PC-3 (cell line): ENCODE results near the gene HIP1R. TPM values are rescaled to one million over a fixed set of nuclear protein-coding genes. Genes with fewer than 3 reads are reported as not detected.

Experiments
- ATAC-seq: fragments of 200-7000 bp; cut with Tn5 transposase; 2 replicates; pipeline ENCODE4 v1.9.1; 2020; ENCODE audit warnings: mild to moderate bottlenecking, moderate library complexity
- BruUV-seq: library from RNA; stranded (reverse); fragments of 400-500 nt; replicated peaks from 2 replicates; lab custom pipeline; 2021; lab: Mats Ljungman, UMichigan
- CTCF ChIA-PET: fragments of 300-600 bp; sonication (Branson Sonifier 250); formaldehyde crosslinking; loops from one replicate; lab custom pipeline; 2022; ENCODE audit warnings: antibody characterized with exemption; lab: Charles Lee
- POLR2A ChIA-PET: fragments of 300-600 bp; sonication (Branson Sonifier 250); formaldehyde crosslinking; loops from one replicate; lab custom pipeline; 2022; ENCODE audit warnings: antibody characterized with exemption; ENCODE audit not compliant: unreplicated experiment; lab: Charles Lee
- DNase-seq: peaks from one replicate; pipeline ENCODE4 v3.0.0-alpha.2; 2015
- H2AFZ ChIP-seq: fragments of 300-600 bp; sonication (generic); 2 replicates; pipeline ENCODE4 v1.6.0; 2016; ENCODE audit warnings: antibody characterized with exemption, low read length
- H3F3A ChIP-seq: fragments of 300-600 bp; sonication (generic); one replicate; pipeline ENCODE4 v1.6.0; 2017; ENCODE audit warnings: antibody characterized with exemption, low read length, control low read depth, mild to moderate bottlenecking; ENCODE audit not compliant: unreplicated experiment
- H3K27ac ChIP-seq: fragments of 300-600 bp; sonication (generic); 2 replicates; pipeline ENCODE4 v1.5.1; 2016; ENCODE audit warnings: mild to moderate bottlenecking, low read length
- H3K27me3 ChIP-seq: fragments of 300-600 bp; sonication (generic); 2 replicates; pipeline ENCODE4 v1.6.1; 2016; ENCODE audit warnings: low read length, mixed read lengths
- H3K36me3 ChIP-seq: fragments of 300-600 bp; sonication (generic); 2 replicates; pipeline ENCODE4 v1.6.1; 2016; ENCODE audit warnings: low read depth, mixed run types, low read length, mixed read lengths
- H3K4me1 ChIP-seq: fragments of 300-600 bp; sonication (generic); 2 replicates; pipeline ENCODE4 v1.5.1; 2016; ENCODE audit warnings: low read length; ENCODE audit not compliant: insufficient read depth
- H3K4me2 ChIP-seq: fragments of 300-600 bp; sonication (generic); 2 replicates; pipeline ENCODE4 v1.6.0; 2016; ENCODE audit warnings: low read length
- H3K4me3 ChIP-seq: fragments of 300-600 bp; sonication (generic); 2 replicates; pipeline ENCODE4 v1.5.1; 2016; ENCODE audit warnings: mild to moderate bottlenecking, low read length, mixed read lengths
- H3K79me2 ChIP-seq: fragments of 300-600 bp; sonication (generic); 2 replicates; pipeline ENCODE4 v1.6.1; 2017; ENCODE audit warnings: low read length, mixed read lengths
- H3K9ac ChIP-seq: fragments of 300-600 bp; sonication (generic); 2 replicates; pipeline ENCODE4 v1.6.0; 2016; ENCODE audit warnings: mild to moderate bottlenecking, low read length
- H3K9me2 ChIP-seq: fragments of 300-600 bp; sonication (generic); replicated peaks from 2 replicates; pipeline ENCODE4 v1.6.1; 2016; ENCODE audit warnings: mixed run types, low read length, mixed read lengths
- H3K9me3 ChIP-seq: fragments of 300-600 bp; sonication (generic); 2 replicates; pipeline ENCODE4 v1.6.1; 2016; ENCODE audit warnings: low read length, mixed read lengths
- H4K20me1 ChIP-seq: fragments of 300-600 bp; sonication (generic); 2 replicates; pipeline ENCODE4 v1.6.1; 2016; ENCODE audit warnings: low read length, mixed read lengths
- EZH2 ChIP-seq: fragments of 300-600 bp; sonication (generic); IDR thresholded peaks from one replicate; pipeline ENCODE4 v1.6.1; 2017; ENCODE audit warnings: antibody characterized with exemption, mild to moderate bottlenecking, low read length; ENCODE audit not compliant: unreplicated experiment
- EZH2phosphoT487 ChIP-seq: fragments of 300-600 bp; sonication (generic); IDR thresholded peaks from 2 replicates; pipeline ENCODE4 v1.6.1; 2018; ENCODE audit warnings: mild to moderate bottlenecking, antibody characterized with exemption, low read length, borderline replicate concordance
- intact Hi-C: fragments of 100-400 bp; cut with micrococcal nuclease; formaldehyde crosslinking; loops from 2 replicates; pipeline ENCODE4 v1.9.0; 2023
- total RNA-seq: library from RNA; depleted of rRNA; stranded (reverse); fragments of >200 nt; gene quantifications from 2 replicates; pipeline ENCODE4 v1.2.3, GENCODE V29; 2014
- TF ChIP-seq, protein P1 (sequence below): fragments of 300-600 bp; sonication (generic); conservative IDR thresholded peaks from 2 replicates; pipeline ENCODE4 v1.5.1; 2017; ENCODE audit warnings: antibody characterized with exemption, low read depth, mild to moderate bottlenecking, low read length

Gene HIP1R
- total RNA-seq, 1 experiment from 2014 or later = 46.1 TPM

DNA sequence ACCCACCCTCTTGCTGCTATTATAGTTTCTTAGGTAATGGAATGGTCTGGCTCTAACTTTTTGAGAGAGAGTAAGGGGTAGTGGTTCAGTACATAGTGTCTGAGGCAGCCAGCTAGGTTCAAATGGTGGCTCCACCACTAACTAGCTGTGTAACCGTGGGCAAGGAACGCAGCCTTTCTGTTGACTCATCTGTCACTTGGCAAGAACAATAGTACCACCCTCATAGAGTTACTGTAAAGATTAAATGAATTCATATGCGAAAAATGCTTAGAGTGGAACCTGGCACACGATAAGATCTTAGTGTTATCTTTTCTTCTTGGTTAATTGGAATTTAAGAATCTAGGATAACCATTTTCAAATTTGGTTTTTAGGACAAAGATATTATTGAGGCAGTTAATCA lies 46.9 kb upstream of the HIP1R start:
- no peak overlapping the region for H3K9ac ChIP-seq
- ATAC-seq (peak; percentile 74), DNase-seq (peak; percentile 58)
- no peak overlapping the region for H2AFZ ChIP-seq
- no peaks in the 10 kb centered on the region for H3K79me2 ChIP-seq
- no peaks in the 10 kb centered on the region for H4K20me1 ChIP-seq
- no peak overlapping the region for H3K27ac ChIP-seq
- POLR2A ChIA-PET = no interaction called here
- H3K4me3 ChIP-seq = no peak overlapping the region
- H3K27me3 ChIP-seq = no peaks in the 10 kb centered on the region
- no peaks in the 10 kb centered on the region for H3F3A ChIP-seq
- H3K4me2 ChIP-seq = no peak overlapping the region
- no peaks in the 10 kb centered on the region for H3K36me3 ChIP-seq
- H3K9me2 ChIP-seq = no peaks in the 10 kb centered on the region
- intact Hi-C loops = no loop called here
- H3K4me1 ChIP-seq = peaks cover 8% of the 10 kb centered on the region
- TF ChIP-seq EZH2 (no peak), EZH2phosphoT487 (no peak)
- TF ChIP-seq, protein P1, sequence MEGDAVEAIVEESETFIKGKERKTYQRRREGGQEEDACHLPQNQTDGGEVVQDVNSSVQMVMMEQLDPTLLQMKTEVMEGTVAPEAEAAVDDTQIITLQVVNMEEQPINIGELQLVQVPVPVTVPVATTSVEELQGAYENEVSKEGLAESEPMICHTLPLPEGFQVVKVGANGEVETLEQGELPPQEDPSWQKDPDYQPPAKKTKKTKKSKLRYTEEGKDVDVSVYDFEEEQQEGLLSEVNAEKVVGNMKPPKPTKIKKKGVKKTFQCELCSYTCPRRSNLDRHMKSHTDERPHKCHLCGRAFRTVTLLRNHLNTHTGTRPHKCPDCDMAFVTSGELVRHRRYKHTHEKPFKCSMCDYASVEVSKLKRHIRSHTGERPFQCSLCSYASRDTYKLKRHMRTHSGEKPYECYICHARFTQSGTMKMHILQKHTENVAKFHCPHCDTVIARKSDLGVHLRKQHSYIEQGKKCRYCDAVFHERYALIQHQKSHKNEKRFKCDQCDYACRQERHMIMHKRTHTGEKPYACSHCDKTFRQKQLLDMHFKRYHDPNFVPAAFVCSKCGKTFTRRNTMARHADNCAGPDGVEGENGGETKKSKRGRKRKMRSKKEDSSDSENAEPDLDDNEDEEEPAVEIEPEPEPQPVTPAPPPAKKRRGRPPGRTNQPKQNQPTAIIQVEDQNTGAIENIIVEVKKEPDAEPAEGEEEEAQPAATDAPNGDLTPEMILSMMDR = no peak
- CTCF ChIA-PET = no interaction called here
- no peaks in the 10 kb centered on the region for H3K9me3 ChIP-seq
- no TSS peak for BruUV-seq

DNA sequence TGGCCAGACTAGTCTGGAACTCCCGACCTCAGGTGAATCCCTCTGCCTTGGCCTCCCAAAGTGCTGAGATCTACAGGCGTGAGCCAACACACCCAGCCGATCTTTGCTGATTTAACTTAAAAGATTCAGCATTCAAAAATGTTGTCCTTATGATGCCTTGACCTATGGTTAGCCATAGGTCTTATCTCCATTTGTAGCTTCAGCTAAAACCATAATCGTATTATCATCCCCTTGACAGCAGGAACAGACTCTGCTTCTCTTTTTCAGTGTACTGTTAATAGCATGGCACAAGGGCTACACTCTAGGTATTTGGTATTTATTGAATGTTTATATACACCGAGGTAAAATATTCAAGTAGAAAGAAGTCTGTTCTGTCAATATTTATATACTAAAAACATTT lies 45.6 kb upstream of the HIP1R start:
- no peak for ATAC-seq
- no peaks in the 10 kb centered on the region for H3K36me3 ChIP-seq
- H3F3A ChIP-seq = no peaks in the 10 kb centered on the region
- H3K27ac ChIP-seq = no peak overlapping the region
- H3K4me1 ChIP-seq = peaks cover 8% of the 10 kb centered on the region
- H4K20me1 ChIP-seq = no peaks in the 10 kb centered on the region
- H3K79me2 ChIP-seq = no peaks in the 10 kb centered on the region
- no peaks in the 10 kb centered on the region for H3K9me3 ChIP-seq
- H3K9ac ChIP-seq = no peak overlapping the region
- ChIA-PET POLR2A (no interaction called here), CTCF (no interaction called here)
- DNase-seq = no peak
- no peaks in the 10 kb centered on the region for H3K9me2 ChIP-seq
- H3K4me2 ChIP-seq = no peak overlapping the region
- no peaks in the 10 kb centered on the region for H3K27me3 ChIP-seq
- intact Hi-C loops = no loop called here
- H3K4me3 ChIP-seq = no peak overlapping the region
- no peak overlapping the region for H2AFZ ChIP-seq
- TF ChIP-seq, protein P1 = no peak
- TF ChIP-seq EZH2 = no peak
- no peak for TF ChIP-seq EZH2phosphoT487
- no TSS peak for BruUV-seq

- CTCF ChIA-PET = no interaction called here
- Histone ChIP-seq H3K9ac (no peak overlapping the region), H3K4me3 (no peak overlapping the region), H3K4me1 (peaks cover 8% of the 10 kb centered on the region), H4K20me1 (no peaks in the 10 kb centered on the region), H3K79me2 (no peaks in the 10 kb centered on the region), H3K9me3 (no peaks in the 10 kb centered on the region), H3K27me3 (no peaks in the 10 kb centered on the region), H3K36me3 (no peaks in the 10 kb centered on the region), H3K9me2 (no peaks in the 10 kb centered on the region), H3K4me2 (no peak overlapping the region), H3K27ac (no peak overlapping the region), H3F3A (no peaks in the 10 kb centered on the region), H2AFZ (no peak overlapping the region)
- DNase-seq (no peak), ATAC-seq (no peak)
- intact Hi-C loops = no loop called here
- POLR2A ChIA-PET = interaction anchor here (0.6 kb wide), 3 partner anchors 19 to 337 kb away, joined by 3 to 6 read pairs (median 3); no protein-coding TSS in a partner anchor
- no TSS peak for BruUV-seq
- no peak for TF ChIP-seq EZH2
- TF ChIP-seq, protein P1 = no peak
- TF ChIP-seq EZH2phosphoT487 = no peak
Measured at GRCh38 chr12:122790393-122791075, 44.7 kb upstream of the HIP1R start.
